Astrocyte of the spinal cord (primary cell): Measurements from ENCODE around the gene PGGT1B.

Source experiments
- DNase-seq: peaks from one replicate; pipeline ENCODE4 v3.0.0; 2011; ENCODE audit warnings: low read depth, low spot score
- H3K4me3 ChIP-seq: 2 replicates; pipeline ENCODE4 v1.5.1; 2011; ENCODE audit warnings: low read depth, mild to moderate bottlenecking, low read length, moderate library complexity
- in situ Hi-C: cut with HindIII; loops from 2 replicates; pipeline ENCODE4 v1.10.0; 2017; ENCODE audit warnings: low sequenced_read_pairs
- TF ChIP-seq, protein P1 (sequence below): IDR thresholded peaks from 2 replicates; pipeline ENCODE4 v1.5.1; 2012; ENCODE audit warnings: low read depth, mild to moderate bottlenecking, low read length, inconsistent platforms

The PGGT1B gene

DNA sequence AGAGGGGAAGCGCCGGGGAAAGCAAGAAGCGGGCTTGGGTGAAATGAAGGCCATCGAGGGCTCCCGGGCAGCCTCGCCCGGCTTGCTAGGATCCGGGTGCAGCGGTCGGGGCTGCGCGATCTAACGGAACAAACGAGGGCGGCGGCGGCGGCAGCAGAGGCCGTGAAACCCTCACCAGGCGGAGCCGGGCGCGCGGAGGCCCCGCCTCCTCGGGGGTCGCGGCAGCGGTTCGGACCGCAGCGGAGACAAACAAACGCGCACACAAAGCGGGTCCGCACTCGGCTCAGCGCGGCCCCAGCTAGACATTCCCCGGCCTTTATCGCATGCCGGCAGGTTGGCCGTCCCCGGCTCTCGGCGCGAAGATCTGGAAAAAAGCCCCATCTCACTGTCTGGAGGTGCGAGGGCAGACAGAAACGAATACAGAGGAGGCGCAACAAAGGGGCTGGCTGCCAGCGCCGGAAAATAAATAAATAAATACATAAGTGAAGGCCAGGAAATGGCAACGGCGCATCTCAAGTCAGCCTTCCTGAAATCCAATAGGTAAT, 82.4 kb downstream of the PGGT1B start:
- H3K4me3 ChIP-seq: peak overlapping the region; percentile 54
- DNase-seq: peak; percentile 28
- in situ Hi-C loops: no loop called here
- TF ChIP-seq, protein P1, sequence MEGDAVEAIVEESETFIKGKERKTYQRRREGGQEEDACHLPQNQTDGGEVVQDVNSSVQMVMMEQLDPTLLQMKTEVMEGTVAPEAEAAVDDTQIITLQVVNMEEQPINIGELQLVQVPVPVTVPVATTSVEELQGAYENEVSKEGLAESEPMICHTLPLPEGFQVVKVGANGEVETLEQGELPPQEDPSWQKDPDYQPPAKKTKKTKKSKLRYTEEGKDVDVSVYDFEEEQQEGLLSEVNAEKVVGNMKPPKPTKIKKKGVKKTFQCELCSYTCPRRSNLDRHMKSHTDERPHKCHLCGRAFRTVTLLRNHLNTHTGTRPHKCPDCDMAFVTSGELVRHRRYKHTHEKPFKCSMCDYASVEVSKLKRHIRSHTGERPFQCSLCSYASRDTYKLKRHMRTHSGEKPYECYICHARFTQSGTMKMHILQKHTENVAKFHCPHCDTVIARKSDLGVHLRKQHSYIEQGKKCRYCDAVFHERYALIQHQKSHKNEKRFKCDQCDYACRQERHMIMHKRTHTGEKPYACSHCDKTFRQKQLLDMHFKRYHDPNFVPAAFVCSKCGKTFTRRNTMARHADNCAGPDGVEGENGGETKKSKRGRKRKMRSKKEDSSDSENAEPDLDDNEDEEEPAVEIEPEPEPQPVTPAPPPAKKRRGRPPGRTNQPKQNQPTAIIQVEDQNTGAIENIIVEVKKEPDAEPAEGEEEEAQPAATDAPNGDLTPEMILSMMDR: no peak

DNA sequence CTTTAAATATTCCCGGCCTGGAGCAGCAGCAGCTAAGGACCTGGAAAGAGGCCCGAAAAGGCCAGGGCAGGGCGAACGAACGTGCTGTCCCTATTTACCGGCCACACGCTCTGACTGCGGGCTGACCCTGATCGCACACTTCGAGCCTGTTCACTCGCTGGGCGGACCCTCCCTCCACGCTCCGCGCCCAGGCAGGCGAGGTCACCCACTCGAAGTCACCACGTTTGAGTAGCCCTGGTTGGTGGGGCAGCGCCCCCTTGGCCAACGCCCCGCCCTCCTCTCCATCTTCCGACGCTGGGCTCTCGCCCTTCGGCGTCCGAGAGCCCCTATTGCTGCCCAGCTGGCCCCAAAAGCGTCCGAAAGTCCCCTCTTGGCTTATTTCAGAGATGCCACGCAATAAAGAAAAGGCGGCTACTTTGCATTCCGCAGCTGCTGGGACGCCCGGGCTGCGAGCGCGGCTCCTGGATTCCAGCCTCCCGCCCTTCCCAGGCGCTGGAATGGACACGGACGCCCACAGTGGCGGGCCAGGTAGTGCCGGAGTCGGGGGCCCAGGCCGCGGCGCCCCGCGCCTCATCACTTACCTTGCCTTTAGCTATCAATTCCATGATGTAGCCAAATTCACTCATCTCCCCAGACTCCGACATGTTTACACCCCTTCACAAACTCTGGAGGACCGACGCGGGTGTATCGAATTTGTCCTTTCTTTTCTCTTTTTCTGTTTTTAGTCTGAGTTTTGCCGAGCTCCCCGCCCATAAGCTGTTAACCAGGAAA, 83.1 kb downstream of the PGGT1B start:
- TF ChIP-seq, protein P1: peak; percentile 1
- in situ Hi-C loops: no loop called here
- H3K4me3 ChIP-seq: peak overlapping the region; percentile 54
- no peak for DNase-seq

DNA sequence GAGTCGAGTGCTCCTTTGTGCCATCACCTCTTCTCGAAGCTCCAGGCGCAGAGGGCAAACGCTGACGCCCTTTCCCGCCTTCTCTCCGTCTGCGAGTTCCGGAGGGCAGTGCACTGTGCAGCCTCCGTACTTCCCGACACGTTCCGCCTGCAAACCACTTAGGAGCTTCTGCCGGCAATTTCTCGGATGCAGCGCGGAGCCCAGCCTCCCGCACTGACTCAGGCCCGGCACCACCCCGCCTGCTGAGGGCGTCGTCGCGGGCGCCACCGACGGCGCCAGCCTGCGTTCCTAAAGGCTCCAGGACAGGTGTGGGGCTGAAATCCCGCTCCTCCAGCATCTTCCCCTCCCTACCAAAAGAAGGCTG, 83.7 kb downstream of the PGGT1B start:
- no peak for DNase-seq
- in situ Hi-C loops: no loop called here
- TF ChIP-seq, protein P1: no peak
- peak overlapping the region; percentile 54 for H3K4me3 ChIP-seq

DNA sequence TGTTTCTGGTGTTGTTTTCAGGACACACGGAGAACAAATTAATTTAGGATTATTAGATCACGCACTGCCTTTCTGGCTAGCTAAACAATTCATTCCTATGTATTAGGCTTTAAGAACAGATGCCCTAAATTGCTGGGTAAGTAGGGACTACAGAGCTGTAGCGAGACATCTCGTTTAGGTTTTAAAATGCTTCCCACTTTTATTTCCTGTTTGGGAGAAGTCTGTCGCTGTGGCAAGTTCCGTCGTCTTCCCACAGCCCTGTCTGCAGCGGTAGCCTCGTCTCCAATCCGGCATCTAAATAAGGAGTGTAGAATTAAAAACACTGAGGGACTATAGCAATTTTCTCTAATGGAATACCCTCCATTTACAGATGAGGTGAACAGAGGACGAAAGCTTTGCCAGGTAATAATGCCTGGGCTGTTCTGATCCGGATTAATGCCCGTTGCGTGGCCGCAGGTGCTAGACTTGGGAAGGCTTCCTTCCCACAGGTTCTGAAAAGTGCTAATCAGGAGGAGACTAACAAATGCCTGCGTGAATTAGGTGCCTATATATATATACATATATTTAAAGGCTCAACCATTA, 91.7 kb downstream of the PGGT1B start:
- H3K4me3 ChIP-seq: peak overlapping the region; percentile 84
- in situ Hi-C loops: no loop called here
- TF ChIP-seq, protein P1: no peak
- DNase-seq: no peak

DNA sequence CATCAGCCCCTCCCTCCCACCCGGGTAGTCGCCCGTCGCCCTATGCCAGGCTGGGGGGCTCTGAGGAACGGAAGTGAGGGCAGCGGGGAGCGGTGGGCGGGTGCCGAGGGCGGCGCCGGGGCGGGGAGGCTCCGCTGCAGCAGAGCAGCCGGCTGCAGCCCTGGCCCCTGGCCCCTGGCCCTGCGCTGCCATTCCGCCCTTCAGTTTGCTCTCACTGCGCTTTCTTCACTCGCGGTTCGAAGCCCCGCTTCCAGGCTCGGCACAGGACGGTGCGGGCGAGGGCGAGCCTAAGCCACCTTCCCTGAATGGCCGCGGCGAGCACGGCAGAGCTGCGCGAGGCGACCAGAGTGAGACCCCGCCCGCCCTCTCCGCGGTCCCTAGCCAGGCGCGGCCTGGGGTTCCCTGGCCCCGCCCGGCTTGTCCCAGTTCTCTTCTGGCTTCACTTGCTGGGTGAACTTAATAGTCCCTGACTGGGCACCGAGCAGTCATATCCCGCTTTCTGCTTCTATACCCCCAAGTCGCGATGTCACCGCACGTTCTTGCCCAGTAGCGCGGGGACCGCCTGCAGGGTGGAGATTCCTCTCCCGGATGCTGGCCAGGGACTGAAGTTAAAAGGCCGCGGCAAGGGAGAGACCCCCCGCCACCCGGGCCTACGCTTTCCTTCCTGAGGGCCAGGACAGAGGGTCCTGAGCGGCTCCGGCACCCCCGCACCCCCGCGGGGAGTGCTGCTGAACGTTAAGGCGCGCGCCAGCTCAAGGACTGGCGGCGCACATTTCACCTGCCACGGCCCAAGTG, 92.3 kb downstream of the PGGT1B start:
- peak overlapping the region; percentile 84 for H3K4me3 ChIP-seq
- no peak for DNase-seq
- in situ Hi-C loops: no loop called here

More for the DNA sequence above, 92.3 kb downstream of the PGGT1B start:
- TF ChIP-seq, protein P1: no peak
